Activated CD4-positive, alpha-beta T cell treated with anti-CD3 and anti-CD28 coated beads, Interleukin-2, amount 10 ng/mL, durations not matched to agents 7 days and 5 days (primary cell): ENCODE measurements around the gene CFAP90. TPM values are rescaled to one million over a fixed set of nuclear protein-coding genes. Genes with fewer than 3 reads are reported as not detected.

Source experiments
- CTCF ChIA-PET: fragments of 350-600 bp; sonication (Branson Sonifier 250); formaldehyde crosslinking; loops from one replicate; lab custom pipeline; 2021; ENCODE audit warnings: antibody characterized with exemption; lab: Charles Lee
- POLR2A ChIA-PET: fragments of 350-600 bp; sonication (Branson Sonifier 250); formaldehyde crosslinking; loops from one replicate; lab custom pipeline; 2021; ENCODE audit warnings: antibody characterized with exemption; lab: Charles Lee
- DNase-seq: peaks from one replicate; pipeline ENCODE4 v3.0.0-alpha.2; 2020
- H3K27ac Mint-ChIP-seq: one replicate; pipeline ENCODE4 v1.8.0; 2021; ENCODE audit warnings: mild to moderate bottlenecking, moderate library complexity, mixed read lengths
- H3K27me3 Mint-ChIP-seq: one replicate; pipeline ENCODE4 v1.8.0; 2021; ENCODE audit warnings: mixed read lengths
- H3K36me3 Mint-ChIP-seq: one replicate; pipeline ENCODE4 v1.8.0; 2021; ENCODE audit warnings: low read depth, mixed read lengths
- H3K4me1 Mint-ChIP-seq: one replicate; pipeline ENCODE4 v1.8.0; 2021; ENCODE audit warnings: mixed read lengths
- H3K4me3 Mint-ChIP-seq: one replicate; pipeline ENCODE4 v1.8.0; 2021; ENCODE audit warnings: mild to moderate bottlenecking, moderate library complexity, mixed read lengths
- H3K9me3 Mint-ChIP-seq: one replicate; pipeline ENCODE4 v1.8.0; 2021; ENCODE audit warnings: mixed read lengths
- total RNA-seq, 2 experiments: library from RNA; stranded (reverse); gene quantifications; one replicate each; pipeline ENCODE4 v1.2.3, GENCODE V29; 2021

Gene CFAP90
- total RNA-seq, 2 experiments from 2014 or later = not detected

DNA sequence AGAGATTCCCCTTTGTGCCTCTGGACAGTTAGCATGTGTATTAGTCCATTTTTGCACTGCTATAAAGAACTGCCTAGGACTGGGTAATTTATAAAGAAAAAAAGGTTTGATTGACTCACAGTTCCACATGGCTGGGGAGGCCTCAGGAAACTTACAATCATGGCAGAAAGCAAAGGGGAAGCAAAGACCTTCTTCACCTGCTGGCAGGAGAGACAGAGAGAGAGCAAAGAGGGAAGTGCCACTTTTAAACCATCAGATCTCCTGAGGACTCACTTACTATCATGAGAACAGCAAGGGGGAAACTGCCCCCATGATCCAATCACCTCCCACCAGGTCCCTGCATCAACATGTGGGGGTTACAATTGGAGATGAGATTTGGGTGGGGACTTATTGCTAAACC, 6.0 kb downstream of the CFAP90 start:
- peaks cover 42% of the 10 kb centered on the region for H3K27me3 Mint-ChIP-seq

DNA sequence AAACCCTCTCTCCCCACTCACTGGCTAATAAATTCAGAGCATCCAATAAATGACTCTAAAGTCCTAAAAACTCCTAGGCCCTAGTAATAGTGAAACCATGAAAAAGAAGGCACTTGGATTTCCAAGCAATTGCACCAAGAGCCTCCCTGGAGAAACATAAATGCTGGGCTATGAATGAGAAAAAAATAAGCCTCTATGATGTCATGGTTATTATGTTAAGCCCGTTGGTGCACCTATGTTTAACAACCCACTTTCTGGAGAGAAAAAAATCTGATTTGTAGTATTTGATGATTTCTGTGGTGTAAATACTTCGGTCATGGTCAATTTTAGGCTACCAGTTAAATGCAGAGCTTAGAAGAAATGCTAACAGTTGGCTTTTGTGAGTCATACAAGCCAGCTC, 8.4 kb downstream of the CFAP90 start:
- DNase-seq = no peak
- Mint-ChIP-seq H3K9me3 (no peaks in the 10 kb centered on the region), H3K36me3 (no peaks in the 10 kb centered on the region), H3K27me3 (peaks cover 22% of the 10 kb centered on the region), H3K4me3 (no peak overlapping the region), H3K4me1 (no peaks in the 10 kb centered on the region), H3K27ac (no peak overlapping the region)
- ChIA-PET CTCF (no interaction called here), POLR2A (no interaction called here)

More for the DNA sequence above, 6.0 kb downstream of the CFAP90 start:
- DNase-seq = no peak
- H3K4me3 Mint-ChIP-seq = no peak overlapping the region
- H3K9me3 Mint-ChIP-seq = no peaks in the 10 kb centered on the region
- no peaks in the 10 kb centered on the region for H3K36me3 Mint-ChIP-seq
- H3K27ac Mint-ChIP-seq = no peak overlapping the region
- ChIA-PET CTCF (no interaction called here), POLR2A (no interaction called here)
- H3K4me1 Mint-ChIP-seq = peaks cover under 1% of the 10 kb centered on the region

DNA sequence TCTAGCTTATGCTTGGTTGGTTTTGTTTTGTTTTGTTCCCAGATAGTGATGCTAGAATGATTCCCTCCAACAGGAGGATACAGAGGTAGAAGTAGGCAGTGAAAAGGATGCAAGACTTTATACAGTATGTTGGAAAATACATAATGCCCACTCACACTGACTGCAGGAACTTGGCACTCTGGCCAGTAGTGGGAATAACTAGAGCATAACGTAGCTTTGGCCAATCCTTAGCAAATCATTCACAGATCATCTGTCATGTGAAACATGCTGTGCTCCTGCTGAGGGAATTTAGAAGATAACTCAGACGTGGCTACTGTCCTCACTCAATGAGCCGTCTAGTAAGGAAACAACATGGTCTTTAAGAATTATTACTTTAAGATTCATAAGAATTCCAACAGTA, 13.5 kb downstream of the CFAP90 start:
- ChIA-PET CTCF (interaction anchor here (1.1 kb wide), 1 partner anchor 9 kb away, joined by 3 read pairs; no protein-coding TSS in a partner anchor), POLR2A (no interaction called here)
- no peaks in the 10 kb centered on the region for H3K4me1 Mint-ChIP-seq
- H3K27ac Mint-ChIP-seq = no peak overlapping the region
- H3K4me3 Mint-ChIP-seq = no peak overlapping the region
- H3K36me3 Mint-ChIP-seq = no peaks in the 10 kb centered on the region
- no peaks in the 10 kb centered on the region for H3K9me3 Mint-ChIP-seq
- no peak for DNase-seq
- H3K27me3 Mint-ChIP-seq = peaks cover 5% of the 10 kb centered on the region

DNA sequence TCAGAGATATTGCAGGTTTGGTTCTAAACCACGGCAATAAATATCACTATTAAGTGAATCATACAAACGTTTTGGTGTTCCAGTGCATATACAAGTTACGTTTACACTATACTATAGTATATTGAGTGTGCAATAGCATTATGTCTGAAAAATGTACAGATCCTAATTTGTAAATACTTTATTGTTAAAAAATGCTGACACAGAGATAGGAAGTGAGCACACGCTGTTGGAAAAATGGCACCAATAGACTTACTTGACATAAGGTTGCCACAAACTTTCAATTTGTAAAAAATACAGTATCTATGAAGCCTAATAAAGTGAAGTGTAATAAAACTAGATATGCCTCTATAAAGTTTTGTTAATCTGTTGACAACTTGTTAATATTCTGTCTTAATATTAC, 16.0 kb downstream of the CFAP90 start:
- ChIA-PET POLR2A (interaction anchor here (0.7 kb wide), 1 partner anchor 42 kb away, joined by 3 read pairs; no protein-coding TSS in a partner anchor), CTCF (no interaction called here)
- no peaks in the 10 kb centered on the region for H3K27me3 Mint-ChIP-seq
- no peak overlapping the region for H3K4me3 Mint-ChIP-seq
- DNase-seq = no peak
- no peaks in the 10 kb centered on the region for H3K9me3 Mint-ChIP-seq
- H3K27ac Mint-ChIP-seq = no peak overlapping the region
- no peaks in the 10 kb centered on the region for H3K36me3 Mint-ChIP-seq
- no peaks in the 10 kb centered on the region for H3K4me1 Mint-ChIP-seq

DNA sequence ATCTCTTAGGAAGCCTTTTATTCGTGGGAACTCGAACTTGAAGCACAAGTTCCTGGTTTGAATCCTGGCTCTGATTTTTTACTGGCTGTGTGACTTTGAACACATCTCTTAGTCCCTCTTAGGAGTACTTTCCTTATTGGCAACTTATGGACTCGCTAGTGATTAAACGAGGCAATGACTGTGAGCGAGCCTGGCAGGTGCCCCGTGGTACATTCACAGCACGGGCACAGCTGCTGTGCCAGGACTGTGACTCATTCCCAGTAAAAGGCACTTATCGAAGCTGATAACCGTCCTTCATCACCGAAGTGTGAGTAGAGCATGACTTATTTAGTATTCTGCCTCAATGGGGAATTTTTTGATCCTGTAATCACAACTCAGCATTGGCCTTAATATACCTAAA, 22.7 kb downstream of the CFAP90 start:
- ChIA-PET CTCF (interaction anchor here (1.4 to 1.5 kb wide), 2 partner anchors 9 to 30 kb away, joined by 3 to 4 read pairs; no protein-coding TSS in a partner anchor), POLR2A (no interaction called here)
- H3K9me3 Mint-ChIP-seq = no peaks in the 10 kb centered on the region
- peaks cover 3% of the 10 kb centered on the region for H3K27me3 Mint-ChIP-seq
- no peaks in the 10 kb centered on the region for H3K36me3 Mint-ChIP-seq
- H3K4me1 Mint-ChIP-seq = no peaks in the 10 kb centered on the region
- no peak overlapping the region for H3K27ac Mint-ChIP-seq
- H3K4me3 Mint-ChIP-seq = no peak overlapping the region
- DNase-seq = no peak

DNA sequence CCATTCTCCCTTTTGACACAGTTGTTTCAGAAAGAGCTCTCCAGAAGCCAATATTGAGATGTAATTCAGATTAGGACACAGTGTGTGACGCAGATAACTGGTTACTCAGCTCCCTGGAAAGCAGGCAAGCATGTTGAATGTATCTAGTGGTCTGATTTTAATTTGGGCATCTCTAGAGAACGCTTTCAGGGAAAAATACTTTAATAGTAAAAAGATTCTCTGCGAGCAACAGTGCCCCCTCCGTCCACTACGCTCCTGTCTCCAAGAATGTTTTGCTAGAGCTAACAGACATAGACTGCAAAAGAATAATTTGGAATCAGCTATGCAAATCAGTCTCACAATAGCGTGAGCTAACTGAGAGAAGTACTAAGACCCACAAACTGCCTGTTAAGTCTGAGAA, 23.3 kb downstream of the CFAP90 start:
- Mint-ChIP-seq H3K4me3 (no peak overlapping the region), H3K27ac (no peak overlapping the region), H3K4me1 (no peaks in the 10 kb centered on the region), H3K9me3 (no peaks in the 10 kb centered on the region), H3K36me3 (no peaks in the 10 kb centered on the region), H3K27me3 (peaks cover 3% of the 10 kb centered on the region)
- ChIA-PET POLR2A (no interaction called here), CTCF (interaction anchor here (1.4 to 1.5 kb wide), 2 partner anchors 10 to 30 kb away, joined by 3 to 4 read pairs; no protein-coding TSS in a partner anchor)
- DNase-seq = no peak

DNA sequence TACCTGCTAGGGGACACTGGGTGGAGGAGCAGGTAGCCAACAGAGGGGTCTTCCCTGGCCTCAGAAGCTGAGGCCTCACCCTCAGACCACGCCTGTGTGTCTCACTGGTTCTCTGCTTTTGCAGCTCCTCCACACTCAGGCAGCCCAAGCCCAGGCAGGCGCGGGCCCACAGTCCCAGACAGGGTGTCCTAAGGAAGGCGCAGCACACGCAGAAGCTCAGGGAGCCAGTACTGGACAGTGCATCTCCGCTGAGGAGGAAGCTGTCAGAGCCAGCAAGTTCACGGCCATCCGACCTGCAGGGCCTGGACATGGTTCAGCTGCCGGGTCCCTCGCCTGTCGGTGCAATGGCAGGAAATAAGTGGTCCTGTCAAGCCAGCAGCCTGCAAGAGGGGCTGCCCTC, 25.3 kb downstream of the CFAP90 start:
- CTCF ChIA-PET = no interaction called here
- POLR2A ChIA-PET = no interaction called here
- no peaks in the 10 kb centered on the region for H3K9me3 Mint-ChIP-seq
- no peaks in the 10 kb centered on the region for H3K36me3 Mint-ChIP-seq
- H3K4me3 Mint-ChIP-seq = no peak overlapping the region
- H3K27me3 Mint-ChIP-seq = peaks cover 12% of the 10 kb centered on the region
- DNase-seq = no peak
- no peak overlapping the region for H3K27ac Mint-ChIP-seq
- H3K4me1 Mint-ChIP-seq = no peaks in the 10 kb centered on the region

DNA sequence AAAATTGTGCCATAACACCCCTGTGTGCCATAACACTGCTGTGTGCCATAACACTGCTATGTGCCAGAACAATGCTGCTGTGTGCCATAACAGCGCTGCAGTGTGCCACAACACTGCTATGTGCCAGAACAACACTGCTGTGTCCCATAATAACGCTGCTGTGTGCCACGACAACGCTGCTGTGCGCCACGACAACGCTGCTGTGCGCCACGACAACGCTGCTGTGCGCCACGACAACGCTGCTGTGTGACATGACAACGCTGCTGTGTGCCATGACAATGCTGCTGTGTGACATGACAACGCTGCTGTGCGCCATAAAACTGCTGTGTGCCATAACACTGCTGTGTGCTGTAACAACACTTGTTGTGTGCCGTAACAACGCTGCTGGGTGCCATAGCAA, 25.9 kb downstream of the CFAP90 start:
- Mint-ChIP-seq H3K36me3 (no peaks in the 10 kb centered on the region), H3K4me3 (no peak overlapping the region), H3K27ac (no peak overlapping the region), H3K27me3 (peaks cover 12% of the 10 kb centered on the region), H3K9me3 (no peaks in the 10 kb centered on the region), H3K4me1 (no peaks in the 10 kb centered on the region)
- ChIA-PET CTCF (no interaction called here), POLR2A (no interaction called here)
- DNase-seq = no peak

DNA sequence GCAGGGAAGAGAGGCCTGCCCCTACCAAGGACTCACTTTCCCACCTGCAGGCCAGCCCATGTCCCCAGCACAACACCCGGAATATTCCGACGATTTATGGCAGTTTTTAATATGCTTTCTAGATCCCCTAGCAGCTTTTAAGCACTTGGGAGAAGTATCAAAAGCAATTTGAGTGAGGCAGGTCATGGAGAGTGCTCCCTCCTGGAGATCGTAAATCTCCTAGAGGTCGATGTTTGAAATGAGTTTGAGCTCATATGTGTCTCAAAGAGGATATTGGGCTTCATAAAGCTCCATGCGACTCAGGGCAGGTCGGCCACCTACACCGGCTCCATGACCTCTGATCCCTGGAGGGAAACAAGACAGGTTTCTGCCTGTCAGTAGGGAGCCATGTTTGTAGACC, 27.3 kb downstream of the CFAP90 start:
- H3K27me3 Mint-ChIP-seq = peaks cover 12% of the 10 kb centered on the region
- H3K27ac Mint-ChIP-seq = no peak overlapping the region
- H3K4me3 Mint-ChIP-seq = no peak overlapping the region
- DNase-seq = no peak
- H3K9me3 Mint-ChIP-seq = no peaks in the 10 kb centered on the region
- ChIA-PET CTCF (no interaction called here), POLR2A (no interaction called here)
- no peaks in the 10 kb centered on the region for H3K4me1 Mint-ChIP-seq
- no peaks in the 10 kb centered on the region for H3K36me3 Mint-ChIP-seq

DNA sequence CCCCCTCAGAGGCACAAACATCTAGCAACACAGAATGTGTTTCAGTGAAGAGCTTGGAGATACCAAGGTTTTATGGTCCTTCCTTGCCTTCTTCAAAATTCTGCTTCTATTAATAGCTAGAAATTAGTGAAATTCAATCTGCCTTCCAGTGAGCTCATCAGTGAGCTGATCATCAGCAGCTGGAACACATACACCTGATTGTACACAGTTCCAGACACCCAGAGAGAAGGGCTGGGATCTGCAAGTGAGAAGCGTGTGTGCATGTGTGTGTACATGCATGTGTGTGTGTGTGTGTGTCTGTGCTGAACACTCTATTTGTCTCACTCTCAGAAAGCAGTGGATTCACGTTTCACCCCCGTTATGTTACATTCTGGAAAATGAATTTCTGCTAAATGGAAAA, 28.5 kb downstream of the CFAP90 start:
- H3K4me1 Mint-ChIP-seq = no peaks in the 10 kb centered on the region
- CTCF ChIA-PET = no interaction called here
- peaks cover 12% of the 10 kb centered on the region for H3K27me3 Mint-ChIP-seq
- H3K9me3 Mint-ChIP-seq = no peaks in the 10 kb centered on the region
- no peak overlapping the region for H3K4me3 Mint-ChIP-seq
- DNase-seq = no peak
- POLR2A ChIA-PET = no interaction called here
- H3K36me3 Mint-ChIP-seq = no peaks in the 10 kb centered on the region
- no peak overlapping the region for H3K27ac Mint-ChIP-seq

DNA sequence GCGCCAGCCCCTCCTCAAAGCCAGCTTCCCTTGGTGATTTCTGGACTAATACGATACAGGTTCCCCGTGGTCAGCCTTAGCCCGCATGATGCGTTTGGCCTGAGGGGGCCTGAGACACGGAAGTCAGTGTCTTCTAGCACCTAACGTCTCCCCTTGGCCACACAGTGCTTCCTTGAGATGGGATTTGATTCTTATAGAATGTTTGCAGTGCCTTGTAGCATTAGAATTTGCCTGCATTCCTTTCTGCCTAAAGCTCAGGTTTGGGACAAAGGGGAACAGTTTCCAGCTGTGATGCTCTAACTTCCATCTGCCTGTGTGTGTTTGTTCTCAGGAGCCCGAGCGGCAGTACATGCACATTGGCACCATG, 34.4 kb downstream of the CFAP90 start:
- Mint-ChIP-seq H3K27ac (no peak overlapping the region), H3K9me3 (no peaks in the 10 kb centered on the region), H3K27me3 (peaks cover 17% of the 10 kb centered on the region), H3K36me3 (no peaks in the 10 kb centered on the region), H3K4me3 (no peak overlapping the region), H3K4me1 (no peaks in the 10 kb centered on the region)
- no peak for DNase-seq
- POLR2A ChIA-PET = no interaction called here
- CTCF ChIA-PET = interaction anchor here (0.8 to 1.5 kb wide), 3 partner anchors 23 to 33 kb away, joined by 3 read pairs; no protein-coding TSS in a partner anchor

DNA sequence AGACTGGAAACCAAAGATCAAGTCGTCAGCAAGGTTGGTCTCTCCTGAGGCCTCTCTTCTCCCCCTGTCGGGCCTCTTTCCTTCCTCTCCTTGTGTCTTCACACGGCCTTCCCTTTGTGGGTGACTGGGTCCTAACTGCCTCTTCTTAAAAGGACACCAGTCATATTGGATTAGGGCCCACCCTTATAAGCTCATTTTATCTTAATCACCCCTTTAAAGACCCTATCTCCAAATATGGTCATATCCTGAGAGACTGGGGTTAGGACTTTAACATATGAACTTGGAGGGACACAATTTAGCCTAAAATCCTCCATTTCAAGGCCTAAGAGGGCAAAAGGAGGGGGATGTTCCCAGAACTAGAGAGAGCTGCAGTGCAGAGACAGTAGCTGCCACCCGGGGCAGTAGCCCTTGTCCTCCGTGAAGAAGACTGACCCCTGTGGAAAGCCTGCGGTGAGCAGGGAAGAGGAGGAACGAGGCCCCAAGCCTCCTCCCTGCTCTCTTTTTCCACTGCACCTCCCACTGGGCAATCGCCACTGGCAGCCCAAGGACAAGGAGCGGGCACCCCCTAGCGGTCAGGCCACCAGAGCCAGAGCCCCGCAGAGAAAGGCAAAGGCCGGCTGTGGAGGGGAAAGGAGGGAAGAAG, 34.9 kb downstream of the CFAP90 start:
- no peaks in the 10 kb centered on the region for H3K36me3 Mint-ChIP-seq
- H3K4me3 Mint-ChIP-seq = no peak overlapping the region
- ChIA-PET POLR2A (no interaction called here), CTCF (interaction anchor here (0.8 to 1.5 kb wide), 3 partner anchors 22 to 34 kb away, joined by 3 read pairs; no protein-coding TSS in a partner anchor)
- no peaks in the 10 kb centered on the region for H3K9me3 Mint-ChIP-seq
- DNase-seq = peak; percentile 67
- no peaks in the 10 kb centered on the region for H3K4me1 Mint-ChIP-seq
- H3K27ac Mint-ChIP-seq = no peak overlapping the region
- H3K27me3 Mint-ChIP-seq = peaks cover 13% of the 10 kb centered on the region

DNA sequence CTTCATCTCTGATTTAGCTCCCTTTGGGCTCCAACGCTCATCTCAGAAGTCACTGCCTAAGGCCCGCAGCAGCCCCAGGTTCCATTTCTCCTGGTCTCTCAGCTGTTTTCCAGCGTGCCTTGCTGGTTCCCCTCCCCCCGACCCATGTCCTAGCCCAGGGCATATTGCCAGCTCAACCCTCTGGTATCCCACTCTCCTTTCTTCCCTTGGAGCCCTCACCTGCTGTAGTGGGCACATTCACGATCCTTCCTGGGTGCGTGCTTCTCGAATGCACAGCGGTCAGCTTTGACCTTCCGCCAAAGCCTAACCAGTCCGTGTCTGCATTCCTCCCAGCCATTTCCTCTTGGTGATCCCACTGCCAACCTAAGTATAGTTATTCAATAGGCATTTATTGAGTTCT, 36.1 kb downstream of the CFAP90 start:
- CTCF ChIA-PET = interaction anchor here (0.5 kb wide), 1 partner anchor 845 kb away, joined by 5 read pairs; no protein-coding TSS in a partner anchor
- H3K4me1 Mint-ChIP-seq = no peaks in the 10 kb centered on the region
- H3K27ac Mint-ChIP-seq = no peak overlapping the region
- POLR2A ChIA-PET = no interaction called here
- DNase-seq = no peak
- H3K36me3 Mint-ChIP-seq = no peaks in the 10 kb centered on the region
- no peak overlapping the region for H3K4me3 Mint-ChIP-seq
- no peaks in the 10 kb centered on the region for H3K9me3 Mint-ChIP-seq
- H3K27me3 Mint-ChIP-seq = peaks cover 20% of the 10 kb centered on the region

DNA sequence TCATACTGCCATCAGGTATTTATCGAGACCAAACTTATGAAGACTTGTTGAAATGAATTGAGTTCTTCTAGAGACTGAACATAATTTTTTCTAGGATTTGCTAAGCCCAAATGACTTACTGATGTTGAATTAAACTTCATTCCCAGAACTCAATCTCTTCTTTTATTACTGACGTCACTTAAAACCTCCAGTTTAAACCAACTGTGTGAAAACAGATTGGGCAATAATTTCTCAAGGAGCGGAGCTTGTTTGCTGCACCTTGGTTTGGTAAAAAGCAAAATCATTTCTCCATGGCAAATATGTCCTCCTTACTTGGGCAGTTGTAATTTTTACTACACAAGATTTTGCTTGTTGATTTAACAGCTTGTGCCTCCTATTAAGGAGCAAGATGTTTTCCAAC, 37.4 kb downstream of the CFAP90 start:
- H3K36me3 Mint-ChIP-seq = no peaks in the 10 kb centered on the region
- DNase-seq = no peak
- no peaks in the 10 kb centered on the region for H3K9me3 Mint-ChIP-seq
- no peak overlapping the region for H3K4me3 Mint-ChIP-seq
- ChIA-PET POLR2A (no interaction called here), CTCF (no interaction called here)
- no peak overlapping the region for H3K27ac Mint-ChIP-seq
- H3K4me1 Mint-ChIP-seq = no peaks in the 10 kb centered on the region
- H3K27me3 Mint-ChIP-seq = peaks cover 20% of the 10 kb centered on the region
